ENCODE results near the gene MTRF1. TPM values are rescaled to one million over a fixed set of nuclear protein-coding genes. Genes with fewer than 3 reads are reported as not detected.

MTRF1 gene
- total RNA-seq, 2 donors from 2014 or later, result 11.9 to 14.0 TPM

- H3K27ac ChIP-seq, result peak overlapping the region; percentile 32 to 75 (median 56)
- TF ChIP-seq POLR2A (IDR thresholded peaks at IDR 0.05), result no peak
- no peak for TF ChIP-seq CTCF (IDR thresholded peaks at IDR 0.05)
- WGBS, 2 donors, result 33% methylated on average over 6 of the region's 6 CpGs
- DNase-seq (no peak), ATAC-seq (no peak)
- H3K9me3 ChIP-seq, result no peaks in the 10 kb centered on the region
- H3K36me3 ChIP-seq (replicated peaks in 1 of 2; ENCODE audit: insufficient read depth in 1 of 2, low read depth in 2 of 2), result no peaks in the 10 kb centered on the region
- intact Hi-C loops (cut with DNase I), result no loop called here
- H3K4me1 ChIP-seq, result peaks cover 42% of the 10 kb centered on the region
- no peaks in the 10 kb centered on the region for H3K27me3 ChIP-seq
- no peak overlapping the region for H3K4me3 ChIP-seq
Observed at GRCh38 chr13:41259875-41260501, 3.4 kb downstream of the MTRF1 start.

- ATAC-seq, result no peak
- H3K4me3 ChIP-seq, result no peak overlapping the region
- peaks cover 57% of the 10 kb centered on the region for H3K4me1 ChIP-seq
- H3K36me3 ChIP-seq (replicated peaks in 1 of 2; ENCODE audit: insufficient read depth in 1 of 2, low read depth in 2 of 2), result no peaks in the 10 kb centered on the region
- TF ChIP-seq CTCF (IDR thresholded peaks at IDR 0.05), result no peak
- TF ChIP-seq POLR2A (IDR thresholded peaks at IDR 0.05), result no peak
- intact Hi-C loops (cut with DNase I), result no loop called here
- no peaks in the 10 kb centered on the region for H3K9me3 ChIP-seq
- no peaks in the 10 kb centered on the region for H3K27me3 ChIP-seq
- H3K27ac ChIP-seq, result no peak overlapping the region
- no peak for DNase-seq
Observed at GRCh38 chr13:41257535-41257934, 5.8 kb downstream of the MTRF1 start.

- peaks cover 0 to 2% of the 10 kb centered on the region in 2 donors for H3K36me3 ChIP-seq (replicated peaks in 1 of 2; ENCODE audit: insufficient read depth in 1 of 2, low read depth in 2 of 2)
- ATAC-seq, result peak; percentile 45
- H3K27me3 ChIP-seq, result no peaks in the 10 kb centered on the region
- 8 to 15% methylated on average over 1 of the region's 1 CpG for WGBS, 2 donors
- H3K4me3 ChIP-seq, result no peak overlapping the region
- peaks cover 48% of the 10 kb centered on the region for H3K4me1 ChIP-seq
- H3K27ac ChIP-seq, result peak overlapping the region in 2 of 4 donors; percentile 28 to 55
- TF ChIP-seq CTCF (IDR thresholded peaks at IDR 0.05) (no peak), POLR2A (IDR thresholded peaks at IDR 0.05) (no peak)
- intact Hi-C loops (cut with DNase I), result no loop called here
- DNase-seq, result no peak
- H3K9me3 ChIP-seq, result no peaks in the 10 kb centered on the region
Observed at GRCh38 chr13:41254902-41255301, 8.5 kb downstream of the MTRF1 start.

- Histone ChIP-seq H3K4me1 (peaks cover 26% of the 10 kb centered on the region), H3K36me3 (replicated peaks in 1 of 2; ENCODE audit: insufficient read depth in 1 of 2, low read depth in 2 of 2) (peaks cover 0 to 2% of the 10 kb centered on the region in 2 donors), H3K9me3 (no peaks in the 10 kb centered on the region), H3K27me3 (no peaks in the 10 kb centered on the region), H3K4me3 (no peak overlapping the region), H3K27ac (no peak overlapping the region)
- no peak for DNase-seq
- no peak for ATAC-seq
- TF ChIP-seq CTCF (IDR thresholded peaks at IDR 0.05) (no peak), POLR2A (IDR thresholded peaks at IDR 0.05) (no peak)
- intact Hi-C loops (cut with DNase I), result no loop called here
Observed at GRCh38 chr13:41250993-41251392, 12.4 kb downstream of the MTRF1 start.

- TF ChIP-seq CTCF (IDR thresholded peaks at IDR 0.05), result no peak
- no peak for TF ChIP-seq POLR2A (IDR thresholded peaks at IDR 0.05)
- WGBS, 2 donors, result 69 to 84% methylated on average over 8 of the region's 8 CpGs
- Histone ChIP-seq H3K4me1 (peaks cover 6% of the 10 kb centered on the region), H3K27me3 (no peaks in the 10 kb centered on the region), H3K27ac (no peak overlapping the region), H3K4me3 (no peak overlapping the region), H3K9me3 (no peaks in the 10 kb centered on the region), H3K36me3 (replicated peaks in 1 of 2; ENCODE audit: insufficient read depth in 1 of 2, low read depth in 2 of 2) (peaks cover 0 to 2% of the 10 kb centered on the region in 2 donors)
- ATAC-seq (no peak), DNase-seq (no peak)
- intact Hi-C loops (cut with DNase I), result no loop called here
Observed at GRCh38 chr13:41246969-41247680, 16.3 kb downstream of the MTRF1 start.

All from body of pancreas (tissue), 4 donors.